ENCODE results near the gene MAML3.

DNA sequence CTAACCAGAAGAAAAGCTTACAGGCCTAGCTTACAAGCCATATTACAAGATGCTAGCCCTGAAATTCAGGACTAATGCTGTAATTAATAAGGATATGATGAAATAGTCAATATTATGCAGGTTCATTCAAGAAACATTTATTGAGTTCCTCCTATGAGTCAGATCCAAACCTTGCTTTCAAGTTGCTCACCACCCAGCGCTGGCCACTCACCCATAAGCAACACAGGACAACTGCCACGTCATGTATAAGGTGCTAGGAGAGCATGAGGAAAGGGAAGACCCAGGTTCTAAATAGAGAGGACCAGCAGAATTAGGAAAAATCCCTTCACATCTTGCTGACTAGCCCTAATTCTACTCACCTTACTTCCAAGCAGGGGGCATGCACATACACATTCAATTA, 23.3 kb downstream of the MAML3 start:
- TF ChIP-seq GATA2 (IDR thresholded peaks at IDR 0.05; ENCODE audit: low read depth, low read length): no peak
- TF ChIP-seq GATA3 (IDR thresholded peaks at IDR 0.05; ENCODE audit: low read depth, low read length): no peak
